Stomach (tissue), 4 donors: Measurements from ENCODE around the gene CRADD.

ENCODE experiments used
- EP300 ChIP-seq: sonication (generic); formaldehyde crosslinking; IDR thresholded peaks from one replicate; pipeline ENCODE4 v1.6.1; 2017; ENCODE audit warnings: antibody characterized with exemption
- POLR2A ChIP-seq, 4 donors: fragments of 450-650 bp; IDR thresholded peaks; one replicate each; pipeline ENCODE4 v1.6.1; 2016; ENCODE audit warnings: antibody characterized with exemption in 4 of 4, control low read depth in 2 of 4, mild to moderate bottlenecking in 1 of 4, moderate library complexity in 1 of 4
- POLR2AphosphoS5 ChIP-seq, 3 donors: sonication (generic); formaldehyde crosslinking; IDR thresholded peaks; one replicate each; pipeline ENCODE4 v1.6.1; 2016; ENCODE audit warnings: antibody characterized with exemption in 3 of 3
- TF ChIP-seq, protein P1 (sequence below), 7 experiments: fragments of 450-650 bp in 4 of 7; fragments of 200-600 bp in 3 of 7; sonication (generic) in 3 of 7; IDR thresholded peaks; one replicate each; pipeline ENCODE4 v1.5.1; 2016 to 2019; ENCODE audit warnings: antibody characterized with exemption in 7 of 7, control low read depth in 2 of 7, mild to moderate bottlenecking in 1 of 7

DNA sequence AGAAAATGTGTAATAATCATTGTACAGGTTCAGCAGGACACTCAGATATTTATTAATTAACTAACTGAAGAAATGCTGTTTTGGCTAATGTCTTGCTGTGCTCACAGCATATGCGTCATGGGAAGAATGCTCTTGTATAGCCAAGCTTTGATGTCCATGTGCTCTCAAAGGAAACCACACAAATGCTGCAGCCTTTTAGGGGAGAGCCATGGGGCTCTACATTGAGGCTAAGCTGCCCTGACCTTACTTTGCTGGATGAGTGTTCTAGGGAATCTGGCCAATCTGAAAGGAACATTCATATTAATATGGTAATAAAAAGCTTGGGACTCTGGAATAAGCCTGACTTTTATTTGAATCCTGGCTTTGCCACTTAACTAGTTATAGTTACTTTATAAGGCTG, 9.5 kb upstream of the CRADD start:
- TF ChIP-seq, protein P1, sequence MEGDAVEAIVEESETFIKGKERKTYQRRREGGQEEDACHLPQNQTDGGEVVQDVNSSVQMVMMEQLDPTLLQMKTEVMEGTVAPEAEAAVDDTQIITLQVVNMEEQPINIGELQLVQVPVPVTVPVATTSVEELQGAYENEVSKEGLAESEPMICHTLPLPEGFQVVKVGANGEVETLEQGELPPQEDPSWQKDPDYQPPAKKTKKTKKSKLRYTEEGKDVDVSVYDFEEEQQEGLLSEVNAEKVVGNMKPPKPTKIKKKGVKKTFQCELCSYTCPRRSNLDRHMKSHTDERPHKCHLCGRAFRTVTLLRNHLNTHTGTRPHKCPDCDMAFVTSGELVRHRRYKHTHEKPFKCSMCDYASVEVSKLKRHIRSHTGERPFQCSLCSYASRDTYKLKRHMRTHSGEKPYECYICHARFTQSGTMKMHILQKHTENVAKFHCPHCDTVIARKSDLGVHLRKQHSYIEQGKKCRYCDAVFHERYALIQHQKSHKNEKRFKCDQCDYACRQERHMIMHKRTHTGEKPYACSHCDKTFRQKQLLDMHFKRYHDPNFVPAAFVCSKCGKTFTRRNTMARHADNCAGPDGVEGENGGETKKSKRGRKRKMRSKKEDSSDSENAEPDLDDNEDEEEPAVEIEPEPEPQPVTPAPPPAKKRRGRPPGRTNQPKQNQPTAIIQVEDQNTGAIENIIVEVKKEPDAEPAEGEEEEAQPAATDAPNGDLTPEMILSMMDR (IDR thresholded peaks at IDR 0.05) = no peak
- TF ChIP-seq POLR2AphosphoS5 (IDR thresholded peaks at IDR 0.05) = no peak
- TF ChIP-seq POLR2A (IDR thresholded peaks at IDR 0.05) = no peak
- no peak for TF ChIP-seq EP300
